T-cell (primary cell): Measurements from ENCODE around the gene RIN3. TPM values are rescaled to one million over a fixed set of nuclear protein-coding genes. Genes with fewer than 3 reads are reported as not detected.

Experiments used
- ATAC-seq, 4 experiments: fragments of 200-7000 bp in 3 of 4; fragments of 150-1000 bp in 1 of 4; cut with Tn5 transposase; replicated peaks in 1 of 4; 1 replicate in 3 of 4; 2 replicates in 1 of 4; pipeline ENCODE4 v1.10.0; 2021; ENCODE audit warnings: moderate library complexity in 3 of 4, mild to moderate bottlenecking in 2 of 4, moderate number of reproducible peaks in 1 of 4
- CTCF ChIA-PET, 2 donors: fragments of 300-600 bp; sonication (Branson Sonifier 250); formaldehyde crosslinking; loops; one replicate each; lab custom pipeline; 2022; ENCODE audit warnings: antibody characterized with exemption in 2 of 2; lab: Charles Lee
- POLR2A ChIA-PET, 2 donors: fragments of 300-600 bp; sonication (Branson Sonifier 250); formaldehyde crosslinking; loops; one replicate each; lab custom pipeline; 2022; ENCODE audit warnings: antibody characterized with exemption in 2 of 2; lab: Charles Lee
- DNase-seq, 35 experiments: peaks; one replicate each; pipeline versions ENCODE4 v3.0.0 to v3.0.0-alpha.2; 2013 to 2023
- H3K27ac ChIP-seq: one replicate; pipeline ENCODE4 v1.5.1; 2013; ENCODE audit warnings: low read length
- H3K27me3 ChIP-seq, 2 experiments: replicated peaks in 1 of 2; 1 replicate in 1 of 2; 2 replicates in 1 of 2; pipeline versions ENCODE4 v1.6.1 to v1.7.0; 2013; ENCODE audit warnings: low read length in 1 of 2, mixed read lengths in 1 of 2; ENCODE audit not compliant: control insufficient read depth in 2 of 2, insufficient read depth in 2 of 2; ENCODE audit errors: extremely low read depth in 1 of 2
- H3K36me3 ChIP-seq, 2 donors: 1 replicate in 1 of 2; 2 replicates in 1 of 2; pipeline versions ENCODE4 v1.6.1 to v1.7.0; 2013; ENCODE audit warnings: low read length in 1 of 2; ENCODE audit not compliant: control insufficient read depth in 2 of 2, insufficient read depth in 1 of 2; ENCODE audit errors: extremely low read depth in 1 of 2
- H3K4me1 ChIP-seq, 2 experiments: 1 replicate in 1 of 2; 2 replicates in 1 of 2; pipeline versions ENCODE4 v1.6.1 to v1.7.0; 2013; ENCODE audit warnings: low read length in 2 of 2, mixed read lengths in 1 of 2; ENCODE audit not compliant: insufficient read depth in 2 of 2, control insufficient read depth in 1 of 2; ENCODE audit errors: extremely low read depth in 1 of 2
- H3K4me3 ChIP-seq, 2 donors: 1 replicate in 1 of 2; 2 replicates in 1 of 2; pipeline versions ENCODE4 v1.5.1 to v1.7.0; 2013; ENCODE audit warnings: mild to moderate bottlenecking in 2 of 2, low read length in 1 of 2, moderate library complexity in 1 of 2; ENCODE audit not compliant: control insufficient read depth in 1 of 2; ENCODE audit errors: extremely low read depth in 1 of 2
- H3K9me3 ChIP-seq: 2 replicates; pipeline ENCODE4 v1.7.0; 2013
- H3K27ac Mint-ChIP-seq, 2 donors: one replicate each; pipeline ENCODE4 v1.8.0; 2020 to 2021; ENCODE audit warnings: mild to moderate bottlenecking in 2 of 2, mixed read lengths in 2 of 2
- H3K27me3 Mint-ChIP-seq, 2 donors: one replicate each; pipeline ENCODE4 v1.8.0; 2021 to 2022; ENCODE audit warnings: mixed read lengths in 2 of 2
- H3K36me3 Mint-ChIP-seq: one replicate; pipeline ENCODE4 v1.8.0; 2021; ENCODE audit warnings: mixed read lengths
- H3K4me1 Mint-ChIP-seq, 3 donors: one replicate each; pipeline ENCODE4 v1.8.0; 2020 to 2022; ENCODE audit warnings: mixed read lengths in 3 of 3, mild to moderate bottlenecking in 1 of 3
- H3K4me3 Mint-ChIP-seq, 3 donors: one replicate each; pipeline ENCODE4 v1.8.0; 2020 to 2022; ENCODE audit warnings: mild to moderate bottlenecking in 3 of 3, mixed read lengths in 3 of 3, moderate library complexity in 3 of 3
- H3K9me3 Mint-ChIP-seq, 3 donors: one replicate each; pipeline ENCODE4 v1.8.0; 2020 to 2022; ENCODE audit warnings: mixed read lengths in 3 of 3
- WGBS: methylation state at CpG from one replicate; pipeline ENCODE4 v1.1.5; 2013; ENCODE audit warnings: missing lambda C conversion rate; ENCODE audit not compliant: insufficient coverage; 5-methylcytosine and 5-hydroxymethylcytosine counted together
- total RNA-seq, 35 experiments: library from RNA in 6 of 35; stranded (reverse) in 6 of 35; fragments of 120-200 nt in 1 of 35; gene quantifications; one replicate each; pipeline versions ENCODE4 v1.2.1 to v1.2.4 and lab custom pipeline; 2013 to 2026

Gene RIN3
- total RNA-seq, 5 donors from 2014 or later (not counting 1 experiment from before 2014, with no cell fraction given) = 89.9 to 107 (median 97.0) TPM

DNA sequence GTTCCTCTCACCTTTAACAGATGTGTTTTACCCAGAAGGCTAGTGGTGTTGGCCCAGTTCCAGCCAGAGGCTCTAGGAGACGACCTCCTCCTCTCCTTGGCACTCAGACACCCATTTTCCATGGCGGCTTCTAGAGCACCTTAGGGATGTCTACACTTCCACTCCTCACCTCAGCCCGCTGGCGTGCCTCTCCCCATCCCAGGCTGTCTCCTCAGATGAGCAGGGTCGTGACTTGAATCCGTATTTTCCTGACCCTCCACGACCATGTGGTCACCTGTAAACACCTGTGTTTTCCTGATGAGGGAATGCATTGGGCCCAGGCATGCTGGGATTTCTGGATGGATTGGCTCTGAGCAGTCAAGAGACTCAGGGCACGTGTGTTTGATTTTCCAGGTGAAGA, 21.8 kb upstream of the RIN3 start:
- H3K4me3 Mint-ChIP-seq = no peak overlapping the region
- CTCF ChIA-PET = no interaction called here

DNA sequence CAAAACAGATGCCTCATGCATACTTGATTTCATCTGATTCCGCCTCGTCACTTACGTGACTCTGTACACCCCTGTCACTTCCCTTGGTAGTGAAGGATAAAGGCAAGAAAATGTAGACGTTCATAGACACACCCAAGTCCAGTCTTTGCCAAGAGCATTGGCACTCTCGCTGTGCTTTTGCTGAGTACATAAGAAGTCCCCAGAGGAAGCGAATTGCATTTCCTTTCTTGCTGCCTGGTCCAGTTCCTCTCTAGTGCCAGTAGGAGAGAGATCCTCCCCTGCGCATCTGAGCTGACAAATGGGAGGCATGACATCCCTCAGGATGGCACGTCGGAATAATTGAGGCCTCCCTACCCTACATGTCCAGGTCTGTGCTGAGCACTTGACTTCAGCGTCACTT, 21.3 kb upstream of the RIN3 start:
- ATAC-seq = no peak
- Histone ChIP-seq H3K27ac (no peak overlapping the region), H3K9me3 (no peaks in the 10 kb centered on the region), H3K4me3 (no peak overlapping the region), H3K36me3 (no peaks in the 10 kb centered on the region), H3K4me1 (peaks cover 0 to 2% of the 10 kb centered on the region in 2 experiments), H3K27me3 (peaks cover 0 to 12% of the 10 kb centered on the region in 2 experiments)
- DNase-seq = no peak
- POLR2A ChIA-PET = no interaction called here
- no peaks in the 10 kb centered on the region for H3K27me3 Mint-ChIP-seq
- CTCF ChIA-PET = no interaction called here
- H3K4me3 Mint-ChIP-seq = no peak overlapping the region
- H3K27ac Mint-ChIP-seq = no peak overlapping the region
- WGBS = 69% methylated on average over 4 of the region's 10 CpGs
- no peaks in the 10 kb centered on the region for H3K36me3 Mint-ChIP-seq
- no peaks in the 10 kb centered on the region for H3K9me3 Mint-ChIP-seq
- no peaks in the 10 kb centered on the region for H3K4me1 Mint-ChIP-seq

More for the DNA sequence above, 21.8 kb upstream of the RIN3 start:
- no peaks in the 10 kb centered on the region for H3K27me3 Mint-ChIP-seq
- no peak overlapping the region for H3K27ac Mint-ChIP-seq
- no peaks in the 10 kb centered on the region for H3K36me3 Mint-ChIP-seq
- POLR2A ChIA-PET = no interaction called here
- H3K36me3 ChIP-seq = no peaks in the 10 kb centered on the region
- H3K9me3 Mint-ChIP-seq = no peaks in the 10 kb centered on the region
- no peak overlapping the region for H3K27ac ChIP-seq
- DNase-seq = no peak
- peaks cover 0 to 2% of the 10 kb centered on the region in 2 experiments for H3K4me1 ChIP-seq
- no peaks in the 10 kb centered on the region for H3K4me1 Mint-ChIP-seq
- H3K4me3 ChIP-seq = no peak overlapping the region
- WGBS = 74% methylated on average over 8 of the region's 8 CpGs
- H3K9me3 ChIP-seq = no peaks in the 10 kb centered on the region
- peaks cover 0 to 12% of the 10 kb centered on the region in 2 experiments for H3K27me3 ChIP-seq
- ATAC-seq = no peak

DNA sequence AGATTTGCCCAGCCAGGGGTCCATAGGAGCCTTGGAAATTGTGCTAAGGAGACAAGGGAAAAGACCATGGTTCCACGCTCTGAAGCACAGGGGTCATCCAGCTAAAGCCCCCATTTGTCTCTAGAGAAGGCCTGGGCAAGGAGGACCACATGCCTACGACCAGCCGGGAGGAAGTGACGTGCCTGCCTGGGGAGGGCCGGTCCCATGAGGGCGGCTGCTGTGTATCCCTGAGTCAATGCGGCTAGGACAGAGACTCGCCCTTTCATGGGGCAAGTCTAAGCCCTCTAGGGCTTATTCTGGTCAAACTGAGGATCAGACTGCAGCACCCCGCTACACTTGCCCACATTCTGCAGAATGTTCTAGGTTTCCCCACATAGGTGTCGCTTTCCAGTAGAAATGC, 20.6 kb upstream of the RIN3 start:
- Histone ChIP-seq H3K27ac (no peak overlapping the region), H3K9me3 (no peaks in the 10 kb centered on the region), H3K4me3 (no peak overlapping the region), H3K4me1 (peaks cover 0 to 2% of the 10 kb centered on the region in 2 experiments), H3K27me3 (peaks cover 0 to 14% of the 10 kb centered on the region in 2 experiments), H3K36me3 (no peaks in the 10 kb centered on the region)
- no peaks in the 10 kb centered on the region for H3K9me3 Mint-ChIP-seq
- no peaks in the 10 kb centered on the region for H3K4me1 Mint-ChIP-seq
- ChIA-PET POLR2A (no interaction called here), CTCF (no interaction called here)
- no peak overlapping the region for H3K4me3 Mint-ChIP-seq
- ATAC-seq (no peak), DNase-seq (no peak)
- H3K27ac Mint-ChIP-seq = no peak overlapping the region
- no peaks in the 10 kb centered on the region for H3K27me3 Mint-ChIP-seq
- WGBS = 91% methylated on average over 10 of the region's 10 CpGs
- H3K36me3 Mint-ChIP-seq = no peaks in the 10 kb centered on the region

DNA sequence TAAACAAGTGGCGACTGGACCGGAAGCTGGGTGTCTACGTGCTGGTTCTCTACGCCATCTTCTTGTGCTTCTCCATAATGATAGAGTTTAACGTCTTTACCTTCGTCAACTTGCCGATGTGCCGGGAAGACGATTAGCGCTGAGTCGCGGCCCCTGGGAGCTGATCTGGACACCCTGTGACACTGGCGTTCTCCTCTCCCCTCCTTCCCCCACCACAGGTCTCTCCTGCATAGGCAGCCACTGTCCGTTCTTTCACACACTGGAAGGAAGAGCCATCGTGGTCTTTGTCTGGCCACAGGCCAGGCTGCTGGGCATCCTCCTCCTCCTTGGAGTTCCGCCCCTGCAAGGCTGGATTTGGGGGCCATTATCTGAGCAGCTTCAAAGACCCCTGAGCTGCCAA, 20.1 kb upstream of the RIN3 start:
- DNase-seq = no peak
- 96% methylated on average over 16 of the region's 16 CpGs for WGBS
- ChIA-PET CTCF (no interaction called here), POLR2A (no interaction called here)
- Histone ChIP-seq H3K4me3 (no peak overlapping the region), H3K27ac (no peak overlapping the region), H3K4me1 (peaks cover 0 to 2% of the 10 kb centered on the region in 2 experiments), H3K27me3 (peaks cover 0 to 15% of the 10 kb centered on the region in 2 experiments), H3K9me3 (no peaks in the 10 kb centered on the region), H3K36me3 (no peaks in the 10 kb centered on the region)
- H3K27me3 Mint-ChIP-seq = no peaks in the 10 kb centered on the region
- ATAC-seq = no peak
- H3K27ac Mint-ChIP-seq = no peak overlapping the region
- H3K9me3 Mint-ChIP-seq = no peaks in the 10 kb centered on the region
- no peaks in the 10 kb centered on the region for H3K36me3 Mint-ChIP-seq
- H3K4me3 Mint-ChIP-seq = no peak overlapping the region
- H3K4me1 Mint-ChIP-seq = no peaks in the 10 kb centered on the region

DNA sequence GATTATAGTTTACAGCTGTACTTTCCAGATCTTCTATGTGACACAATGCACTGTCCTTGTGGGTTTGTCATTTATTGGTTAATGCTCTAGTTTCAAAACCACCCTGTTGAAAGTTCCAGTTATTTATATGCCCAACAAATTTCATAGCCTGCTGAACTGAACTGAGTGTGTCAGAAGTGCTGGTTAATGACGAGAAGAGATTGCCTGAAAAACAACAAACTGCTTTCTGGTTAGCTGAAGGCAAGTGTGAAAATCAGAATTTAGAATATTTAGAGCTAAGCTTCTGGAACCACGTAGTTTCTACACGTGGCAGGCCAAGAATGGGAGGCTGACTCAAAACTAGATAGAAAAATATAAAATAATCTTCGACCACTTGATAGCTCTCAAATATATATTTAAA, 19.1 kb upstream of the RIN3 start:
- H3K9me3 ChIP-seq = no peaks in the 10 kb centered on the region
- no peak overlapping the region for H3K27ac ChIP-seq
- Mint-ChIP-seq H3K4me1 (no peaks in the 10 kb centered on the region), H3K9me3 (no peaks in the 10 kb centered on the region), H3K4me3 (no peak overlapping the region), H3K27ac (no peak overlapping the region), H3K27me3 (no peaks in the 10 kb centered on the region), H3K36me3 (no peaks in the 10 kb centered on the region)
- H3K36me3 ChIP-seq = no peaks in the 10 kb centered on the region
- peaks cover 0 to 2% of the 10 kb centered on the region in 2 experiments for H3K4me1 ChIP-seq
- ChIA-PET POLR2A (no interaction called here), CTCF (no interaction called here)
- ATAC-seq (no peak), DNase-seq (no peak)
- no peak overlapping the region for H3K4me3 ChIP-seq
- WGBS = no CpG with 5 or more reads among the region's 4 CpGs
- H3K27me3 ChIP-seq = peaks cover 0 to 10% of the 10 kb centered on the region in 2 experiments

DNA sequence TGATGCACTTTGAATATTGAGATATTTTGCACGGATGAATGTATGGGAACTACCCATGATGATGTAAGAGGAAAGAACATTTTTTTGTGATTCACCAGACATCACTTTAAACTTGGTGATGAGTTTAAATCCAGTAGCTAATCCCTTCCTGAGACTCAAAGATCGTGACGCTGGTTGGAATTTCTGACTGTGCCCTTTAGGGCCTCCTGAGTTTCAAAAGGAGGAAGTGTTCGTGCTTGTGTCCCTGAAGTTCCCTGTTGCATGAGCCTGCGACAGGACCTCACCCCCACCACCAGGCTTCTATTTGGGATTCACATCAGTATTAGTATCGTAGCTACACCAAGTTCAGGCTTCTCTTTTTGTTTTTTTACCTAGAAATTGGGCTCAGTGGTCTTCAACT, 18.6 kb upstream of the RIN3 start:
- H3K27ac ChIP-seq = no peak overlapping the region
- DNase-seq (peak in 1 of 35 experiments; percentile 25), ATAC-seq (no peak)
- WGBS = 84% methylated on average over 3 of the region's 6 CpGs
- no peaks in the 10 kb centered on the region for H3K4me1 Mint-ChIP-seq
- ChIA-PET CTCF (interaction anchor here in 1 of 2 donors (0.6 kb wide), 1 partner anchor 16 kb away, joined by 3 read pairs; no protein-coding TSS in a partner anchor), POLR2A (no interaction called here)
- no peaks in the 10 kb centered on the region for H3K36me3 ChIP-seq
- H3K27ac Mint-ChIP-seq = no peak overlapping the region
- H3K27me3 ChIP-seq = peaks cover 0 to 7% of the 10 kb centered on the region in 2 experiments
- no peaks in the 10 kb centered on the region for H3K27me3 Mint-ChIP-seq
- peaks cover 0 to 2% of the 10 kb centered on the region in 2 experiments for H3K4me1 ChIP-seq
- H3K4me3 ChIP-seq = no peak overlapping the region
- H3K9me3 ChIP-seq = no peaks in the 10 kb centered on the region
- H3K4me3 Mint-ChIP-seq = no peak overlapping the region
- no peaks in the 10 kb centered on the region for H3K36me3 Mint-ChIP-seq
- no peaks in the 10 kb centered on the region for H3K9me3 Mint-ChIP-seq
